Activated CD8-positive, alpha-beta T cell treated with anti-CD3 and anti-CD28 coated beads for 36 hours (primary cell): ENCODE measurements around the gene KCNQ1OT1. TPM values are rescaled to one million over a fixed set of nuclear protein-coding genes. Genes with fewer than 3 reads are reported as not detected.

Experiments
- ATAC-seq: fragments of 200-7000 bp; cut with Tn5 transposase; one replicate; pipeline ENCODE4 v1.10.0; 2021; ENCODE audit warnings: mild to moderate bottlenecking, moderate library complexity
- CTCF ChIA-PET: fragments of 350-600 bp; sonication (Branson Sonifier 250); formaldehyde crosslinking; loops from one replicate; lab custom pipeline; 2021; ENCODE audit warnings: antibody characterized with exemption; lab: Charles Lee
- POLR2A ChIA-PET: fragments of 350-600 bp; sonication (Branson Sonifier 250); formaldehyde crosslinking; loops from one replicate; lab custom pipeline; 2021; ENCODE audit warnings: antibody characterized with exemption; lab: Charles Lee
- DNase-seq: peaks from one replicate; pipeline ENCODE4 v3.0.0-alpha.2; 2020
- H3K27ac Mint-ChIP-seq: one replicate; pipeline ENCODE4 v1.8.0; 2021; ENCODE audit warnings: mild to moderate bottlenecking, mixed read lengths
- H3K27me3 Mint-ChIP-seq: one replicate; pipeline ENCODE4 v1.8.0; 2021; ENCODE audit warnings: mixed read lengths
- H3K36me3 Mint-ChIP-seq: one replicate; pipeline ENCODE4 v1.8.0; 2021; ENCODE audit warnings: low read depth, mixed read lengths
- H3K4me1 Mint-ChIP-seq: one replicate; pipeline ENCODE4 v1.8.0; 2021; ENCODE audit warnings: low read depth, mixed read lengths
- H3K4me3 Mint-ChIP-seq: one replicate; pipeline ENCODE4 v1.8.0; 2021; ENCODE audit warnings: mild to moderate bottlenecking, moderate library complexity, mixed read lengths
- H3K9me3 Mint-ChIP-seq: one replicate; pipeline ENCODE4 v1.8.0; 2021; ENCODE audit warnings: mixed read lengths
- CTCF ChIP-seq: fragments of 200-600 bp; IDR thresholded peaks from one replicate; pipeline ENCODE4 v1.8.0; 2022; ENCODE audit warnings: antibody characterized with exemption, mild to moderate bottlenecking
- intact Hi-C: fragments of 100-400 bp; cut with micrococcal nuclease; formaldehyde crosslinking; loops from one replicate; pipeline ENCODE4 v1.10.0; 2022
- total RNA-seq, 2 experiments: library from RNA; stranded (reverse); gene quantifications; one replicate each; pipeline ENCODE4 v1.2.3, GENCODE V29; 2021

KCNQ1OT1 gene
- total RNA-seq, 2 experiments from 2014 or later: 0.22 to 0.23 TPM

- no peaks in the 10 kb centered on the region for H3K27me3 Mint-ChIP-seq
- intact Hi-C loops: no loop called here
- CTCF ChIA-PET: no interaction called here
- no peak overlapping the region for H3K4me3 Mint-ChIP-seq
- ATAC-seq: no peak
- no peak overlapping the region for H3K27ac Mint-ChIP-seq
- POLR2A ChIA-PET: no interaction called here
- no peaks in the 10 kb centered on the region for H3K4me1 Mint-ChIP-seq
- H3K9me3 Mint-ChIP-seq: no peaks in the 10 kb centered on the region
- no peak for DNase-seq
- TF ChIP-seq CTCF: no peak
- no peaks in the 10 kb centered on the region for H3K36me3 Mint-ChIP-seq
These were observed 29.0 kb upstream of the KCNQ1OT1 start for GRCh38 chr11:2728663-2729332.

GRCh38 chr11:2728128-2728662, 28.4 kb upstream of the KCNQ1OT1 start:
- H3K27ac Mint-ChIP-seq: no peak overlapping the region
- H3K9me3 Mint-ChIP-seq: no peaks in the 10 kb centered on the region
- POLR2A ChIA-PET: no interaction called here
- H3K27me3 Mint-ChIP-seq: no peaks in the 10 kb centered on the region
- ATAC-seq (no peak), DNase-seq (no peak)
- H3K4me3 Mint-ChIP-seq: no peak overlapping the region
- CTCF ChIA-PET: no interaction called here
- intact Hi-C loops: no loop called here
- H3K4me1 Mint-ChIP-seq: no peaks in the 10 kb centered on the region
- H3K36me3 Mint-ChIP-seq: no peaks in the 10 kb centered on the region
- no peak for TF ChIP-seq CTCF

- POLR2A ChIA-PET: no interaction called here
- H3K9me3 Mint-ChIP-seq: no peaks in the 10 kb centered on the region
- intact Hi-C loops: no loop called here
- TF ChIP-seq CTCF: no peak
- CTCF ChIA-PET: interaction anchor here (0.7 to 1.1 kb wide), 2 partner anchors 10 to 41 kb away, joined by 3 read pairs; no protein-coding TSS in a partner anchor
- H3K4me3 Mint-ChIP-seq: no peak overlapping the region
- ATAC-seq (no peak), DNase-seq (no peak)
- no peaks in the 10 kb centered on the region for H3K4me1 Mint-ChIP-seq
- H3K27ac Mint-ChIP-seq: no peak overlapping the region
- H3K36me3 Mint-ChIP-seq: no peaks in the 10 kb centered on the region
- H3K27me3 Mint-ChIP-seq: no peaks in the 10 kb centered on the region
These were observed 27.2 kb upstream of the KCNQ1OT1 start for GRCh38 chr11:2726964-2727363.

- Mint-ChIP-seq H3K9me3 (no peaks in the 10 kb centered on the region), H3K27me3 (no peaks in the 10 kb centered on the region), H3K36me3 (no peaks in the 10 kb centered on the region), H3K27ac (no peak overlapping the region), H3K4me1 (no peaks in the 10 kb centered on the region), H3K4me3 (no peak overlapping the region)
- ATAC-seq (no peak), DNase-seq (no peak)
- intact Hi-C loops: no loop called here
- ChIA-PET CTCF (interaction anchor here (1.0 to 1.1 kb wide), 2 partner anchors 8 to 162 kb away, joined by 3 to 4 read pairs; no protein-coding TSS in a partner anchor), POLR2A (no interaction called here)
- TF ChIP-seq CTCF: no peak
These were observed 25.8 kb upstream of the KCNQ1OT1 start for GRCh38 chr11:2725368-2726300.
